NCI-H1417 treated with DMSO at 0.1 percent for 48 hours (cell line): ENCODE measurements around the gene GIGYF1.
A peak's percentile ranks its signal among the peaks of the same experiment; 100 is the strongest.
"Not testable (repeated sequence)": the region's sequence is repeated elsewhere in the genome, so short reads cannot be mapped to it uniquely, and the experiment has no call there.

Source experiments
- DNase-seq: peaks from one replicate; lab custom pipeline; 2025; lab: John Stamatoyannopoulos, UW

GIGYF1 gene

DNA sequence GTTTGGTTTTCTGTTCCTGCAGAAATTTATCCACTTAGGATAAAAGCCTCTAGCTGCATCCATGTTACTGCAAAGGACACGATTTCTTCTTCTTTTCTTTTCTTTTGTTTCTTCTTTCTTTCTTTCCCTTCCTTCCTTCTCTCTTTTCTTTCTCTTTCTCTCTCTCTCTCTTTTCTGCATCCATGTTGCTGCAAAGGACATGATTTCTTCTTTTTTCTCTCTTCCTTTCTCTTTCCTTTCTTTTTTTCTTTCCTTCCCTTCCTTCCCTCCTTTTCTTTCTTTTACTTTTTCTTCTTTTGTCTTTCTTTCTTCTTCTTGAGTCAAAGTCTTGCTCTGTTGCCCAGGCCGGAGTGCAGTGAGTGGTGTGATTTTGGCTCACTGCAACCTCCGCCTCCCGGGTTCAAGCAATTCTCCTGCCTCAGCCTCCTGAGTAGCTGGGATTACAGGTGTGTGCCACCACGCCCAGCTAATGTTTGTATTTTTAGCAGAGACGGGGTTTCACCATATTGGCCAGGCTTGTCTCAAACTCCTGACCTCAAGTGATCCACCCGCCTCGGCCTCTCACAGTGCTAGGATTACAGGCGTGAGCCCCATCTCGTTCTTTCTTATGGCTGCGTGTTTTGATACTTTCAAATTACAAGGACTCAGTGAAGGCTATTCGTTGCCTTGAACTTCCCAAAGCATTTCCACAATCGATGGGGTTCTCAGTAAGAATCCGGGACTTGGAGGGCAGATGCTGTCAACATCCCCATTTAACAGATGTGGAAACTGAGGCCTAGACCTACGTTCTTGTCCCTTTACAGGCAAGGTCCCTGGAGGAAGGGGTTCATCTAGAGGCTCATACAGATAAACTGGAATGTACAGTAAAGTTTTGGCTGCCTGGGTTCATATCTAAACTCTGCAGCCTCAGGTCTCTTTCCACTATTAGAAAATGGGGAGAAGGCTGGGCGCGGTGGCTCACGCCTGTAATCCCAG is 22.4 kb downstream of the GIGYF1 start:
- DNase-seq, result no peak

DNA sequence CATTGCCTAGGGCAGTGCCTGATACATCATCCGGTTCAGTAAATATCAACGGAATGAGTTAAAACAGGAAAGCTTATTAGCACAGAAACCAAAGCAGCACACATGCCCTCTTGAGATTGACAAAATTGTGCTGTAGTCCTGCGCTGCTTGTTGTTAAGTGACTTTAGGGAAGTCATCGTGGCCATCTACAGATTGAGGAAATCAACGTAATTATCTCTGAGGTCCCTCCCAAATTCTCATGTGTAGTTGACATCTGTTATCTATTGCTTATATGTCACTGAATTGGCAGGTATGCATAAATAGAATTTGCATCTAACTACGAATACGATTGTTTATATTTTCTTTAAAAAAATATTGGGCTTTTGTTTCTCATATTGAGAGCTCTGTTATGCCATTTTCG is 24.0 kb downstream of the GIGYF1 start:
- no peak for DNase-seq

DNA sequence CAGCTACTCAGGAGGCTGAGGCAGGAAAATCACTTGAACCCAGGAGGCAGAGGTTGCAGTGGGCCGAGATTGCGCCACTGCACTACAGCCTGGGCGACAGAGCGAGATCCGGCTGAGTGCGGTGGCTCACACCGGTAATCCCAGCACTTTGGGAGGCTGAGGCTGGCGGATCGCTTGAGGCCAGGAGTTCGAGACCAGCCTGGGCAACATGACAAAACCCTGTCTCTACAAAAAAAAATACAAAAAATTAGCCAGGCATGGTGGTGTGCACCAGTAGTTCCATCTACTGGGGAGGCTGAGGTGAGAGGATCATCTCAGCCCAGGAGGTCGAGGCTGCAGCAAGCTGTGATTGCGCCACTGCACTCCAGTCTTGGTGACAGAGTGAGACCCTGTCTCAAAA is 24.9 kb downstream of the GIGYF1 start:
- not testable (repeated sequence) for DNase-seq

DNA sequence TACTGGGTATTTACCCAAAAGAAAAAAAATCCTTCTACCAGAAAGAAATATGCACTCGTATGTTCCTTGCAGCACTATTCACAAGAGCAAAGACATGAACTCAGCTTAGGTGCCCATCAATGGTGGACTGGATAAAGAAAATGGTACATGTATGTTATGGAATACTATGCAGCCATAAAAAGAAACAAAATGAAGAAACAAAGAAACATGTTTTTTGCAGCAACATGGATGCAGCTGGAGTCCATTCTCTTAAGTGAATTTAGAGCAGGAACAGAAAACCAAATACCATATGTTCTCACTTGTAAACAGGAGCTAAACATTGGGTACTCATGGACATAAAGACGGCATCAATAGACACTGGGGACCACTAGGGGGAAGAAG is 26.0 kb downstream of the GIGYF1 start:
- no peak for DNase-seq

DNA sequence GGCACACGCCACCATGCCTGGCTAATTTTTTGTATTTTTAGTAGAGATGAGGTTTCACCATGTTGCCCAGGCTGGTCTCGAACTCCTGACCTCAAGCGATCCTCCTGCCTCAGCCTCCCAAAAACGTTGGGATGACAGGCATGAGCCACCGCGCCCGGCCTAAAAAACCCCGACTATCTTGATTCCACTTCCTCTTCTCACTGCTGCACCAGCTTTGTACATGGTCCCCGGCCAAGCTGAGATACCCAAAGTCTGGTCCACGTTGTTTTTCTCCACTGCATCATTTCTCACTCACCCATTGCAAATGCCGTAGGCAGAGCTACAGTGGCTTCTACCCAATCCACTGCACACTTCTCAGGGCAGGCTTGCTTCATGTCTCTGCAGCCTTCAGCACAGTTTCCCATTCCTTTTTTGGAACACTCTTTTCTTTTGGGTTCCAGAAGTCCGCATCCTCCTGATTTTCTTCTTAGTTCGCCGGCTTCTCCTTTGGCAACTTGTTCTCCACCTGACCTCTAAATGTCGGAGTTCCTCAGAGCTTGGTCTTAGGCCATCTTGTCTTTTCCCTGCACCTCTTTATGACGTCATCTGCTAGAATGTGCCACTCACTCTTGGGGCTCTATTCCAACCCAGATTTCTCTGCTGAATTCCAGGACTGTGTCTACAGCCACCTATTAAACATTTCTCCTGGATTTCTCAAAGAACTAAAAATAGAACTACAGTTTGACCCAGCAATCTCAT is 26.6 kb downstream of the GIGYF1 start:
- DNase-seq, result no peak

DNA sequence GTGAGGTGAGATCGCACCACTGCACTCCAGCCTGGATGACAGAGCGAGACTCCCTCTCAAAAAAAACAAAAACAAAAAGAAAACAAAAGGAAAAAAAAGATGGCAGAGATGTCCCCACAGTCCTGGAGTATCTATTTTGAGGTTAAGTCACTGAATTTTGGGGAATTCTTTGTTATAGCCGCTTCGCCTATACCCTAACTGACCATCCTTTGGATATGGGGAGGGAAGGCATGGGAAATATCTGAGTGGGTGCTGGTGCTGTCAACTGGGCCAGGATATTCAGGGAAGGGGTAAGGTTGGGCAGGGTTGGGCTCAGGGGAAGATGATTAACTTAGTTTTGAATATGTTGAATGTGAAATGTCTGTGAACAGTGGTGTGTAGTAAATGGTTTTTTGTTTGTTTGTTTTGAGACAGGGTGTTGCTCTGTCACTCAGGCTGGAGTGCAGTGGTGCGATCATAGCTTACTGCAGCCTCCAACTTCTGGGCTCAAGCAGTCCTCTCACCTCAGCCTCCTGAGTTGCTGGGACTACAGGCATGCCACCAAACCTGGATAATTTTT is 28.8 kb downstream of the GIGYF1 start:
- DNase-seq, result no peak

DNA sequence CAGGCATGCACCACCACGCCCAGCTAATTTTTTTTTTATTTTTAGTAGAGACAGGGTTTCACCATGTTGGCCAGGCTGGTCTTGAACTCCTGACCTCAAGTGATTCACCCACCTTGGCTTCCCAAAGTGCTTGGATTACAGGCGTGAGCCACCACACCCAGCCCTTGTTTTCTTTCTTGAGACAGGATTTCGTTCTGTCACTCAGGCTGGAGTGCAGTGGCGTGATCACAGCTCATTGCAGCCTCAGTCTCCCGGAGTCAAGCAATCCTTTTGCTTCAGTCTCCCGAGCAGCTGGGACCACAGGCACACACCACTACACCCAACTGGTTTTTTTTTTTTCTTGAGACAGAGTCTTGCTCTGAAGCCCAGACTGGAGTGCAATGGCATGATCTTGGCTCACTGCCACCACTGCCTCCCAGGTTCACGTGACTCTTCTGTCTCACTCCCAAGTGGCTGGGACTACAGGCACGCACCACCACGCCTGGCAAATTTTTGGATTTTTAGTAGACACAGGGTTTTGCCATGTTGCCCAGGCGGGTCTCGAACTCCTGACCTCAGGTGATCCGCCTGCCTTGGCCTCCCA is 31.8 kb downstream of the GIGYF1 start:
- not testable (repeated sequence) for DNase-seq

DNA sequence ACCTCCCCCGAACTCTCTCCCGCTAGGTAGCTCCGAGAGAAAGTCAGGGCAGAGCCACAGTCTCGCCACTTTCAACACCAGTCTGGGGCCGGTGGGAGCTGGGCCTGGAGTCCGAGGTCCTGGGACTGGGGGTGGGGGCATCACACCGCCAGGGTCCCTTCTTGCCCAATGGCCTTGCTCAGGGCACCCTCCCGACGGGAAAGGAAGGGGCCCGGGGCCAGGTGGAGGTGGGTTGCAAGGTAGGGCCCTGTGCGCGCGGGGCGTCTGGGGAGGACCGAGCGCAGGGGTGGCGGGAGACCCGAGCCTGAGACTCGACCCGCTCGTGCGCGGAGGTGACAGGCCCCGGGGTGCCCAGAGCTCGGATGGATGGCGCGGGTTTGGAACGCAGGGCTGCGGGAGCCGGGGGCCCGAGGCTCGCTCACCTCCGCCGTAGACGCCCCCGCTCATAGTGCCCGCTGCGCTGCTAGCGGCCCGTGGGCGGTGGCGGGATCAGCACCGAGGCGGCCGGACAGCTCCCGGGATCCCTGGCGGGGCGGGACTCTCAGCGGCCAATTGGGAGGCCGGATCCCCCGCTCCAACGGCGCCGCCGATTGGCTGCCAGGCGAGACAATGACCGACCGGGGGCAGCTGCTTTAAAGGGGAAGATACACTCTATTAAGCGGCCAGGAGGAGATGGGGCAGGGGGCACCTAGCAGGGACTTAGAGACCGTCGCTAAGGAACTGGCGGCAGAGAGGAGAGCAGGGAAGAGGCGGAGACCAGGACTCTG is 38.0 kb downstream of the GIGYF1 start, which contains the start of gene ACTL6B:
ACTL6B (minus strand) TSS at position 541 of the 767 bp plus-strand sequence; CDS start at position 447, 94 bp downstream.
- peak; percentile 23 for DNase-seq

DNA sequence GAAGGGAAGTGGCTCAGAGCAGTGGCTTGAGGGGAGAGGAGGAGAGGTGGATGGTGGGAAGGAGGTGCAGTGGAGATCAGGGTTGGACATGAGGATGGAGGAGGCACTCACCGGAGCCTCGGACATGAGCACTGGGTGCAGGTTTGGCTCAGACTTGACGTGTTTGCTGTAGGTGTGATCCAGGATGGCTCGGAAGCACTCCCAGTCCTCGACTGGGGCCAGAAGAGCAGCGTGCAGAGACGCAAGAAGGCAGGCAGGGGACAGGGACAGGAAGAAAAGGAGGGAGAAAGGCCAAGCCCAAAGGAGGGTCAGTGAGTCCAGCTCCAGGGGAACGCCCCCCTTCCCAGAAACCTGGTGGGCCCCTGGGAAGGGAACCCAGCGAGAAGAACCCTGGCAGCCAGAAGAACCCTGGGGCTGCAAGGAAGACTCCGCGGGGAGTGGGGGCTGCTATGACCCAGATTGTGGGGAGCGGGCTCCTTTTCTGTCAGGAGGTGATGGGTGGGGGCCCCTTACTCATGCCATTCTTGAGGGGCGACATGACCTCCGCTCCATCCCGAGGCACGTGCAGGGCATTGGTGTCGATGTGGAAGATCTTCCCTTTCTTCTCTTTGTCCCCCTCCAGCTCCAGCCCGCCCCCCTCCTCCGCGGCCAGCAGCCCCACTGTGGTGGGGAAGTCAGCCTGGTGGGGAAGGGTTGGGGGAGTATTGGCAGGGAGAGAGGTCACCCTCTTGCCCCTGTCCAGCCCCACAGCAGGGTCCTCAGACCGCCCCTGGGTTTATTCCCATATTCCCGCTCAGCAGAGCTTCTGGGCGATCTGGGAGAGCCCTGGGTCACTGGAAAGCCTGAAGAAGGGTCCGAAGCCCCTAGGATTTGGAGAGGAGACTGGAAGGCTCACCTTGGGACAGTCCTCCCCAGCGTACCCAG is 38.9 kb downstream of the GIGYF1 start:
- no peak for DNase-seq

DNA sequence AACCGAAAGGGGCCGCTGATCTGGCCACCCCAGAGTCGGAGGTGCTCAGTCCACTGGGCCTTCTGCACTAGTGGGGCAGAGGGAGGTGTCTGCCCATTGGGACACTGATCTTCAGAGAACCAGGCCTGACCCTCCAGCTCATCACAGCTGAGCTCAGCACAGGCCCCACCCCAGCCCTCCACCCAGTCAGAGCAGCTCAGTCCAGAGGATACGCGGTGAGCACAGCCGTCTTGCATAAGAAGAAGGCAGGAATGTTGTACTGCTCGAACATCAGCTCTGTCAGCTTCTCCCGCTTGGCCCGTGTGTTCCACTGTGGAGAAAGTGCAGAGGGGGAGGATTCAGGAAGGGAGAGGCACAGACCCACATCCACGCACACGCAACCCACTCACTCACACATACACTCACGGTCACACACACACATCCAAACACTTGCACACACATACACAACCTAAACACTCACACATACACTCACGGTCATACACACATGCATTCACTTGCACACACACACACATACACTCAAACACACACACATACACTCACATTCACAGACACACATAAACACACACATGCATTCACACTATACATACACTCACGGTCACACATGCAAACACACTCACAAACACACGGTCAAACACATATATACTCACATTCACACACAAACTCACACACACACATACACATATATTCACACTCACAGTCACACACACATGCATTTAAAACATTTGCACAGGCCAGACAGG is 44.1 kb downstream of the GIGYF1 start:
- no peak for DNase-seq

DNA sequence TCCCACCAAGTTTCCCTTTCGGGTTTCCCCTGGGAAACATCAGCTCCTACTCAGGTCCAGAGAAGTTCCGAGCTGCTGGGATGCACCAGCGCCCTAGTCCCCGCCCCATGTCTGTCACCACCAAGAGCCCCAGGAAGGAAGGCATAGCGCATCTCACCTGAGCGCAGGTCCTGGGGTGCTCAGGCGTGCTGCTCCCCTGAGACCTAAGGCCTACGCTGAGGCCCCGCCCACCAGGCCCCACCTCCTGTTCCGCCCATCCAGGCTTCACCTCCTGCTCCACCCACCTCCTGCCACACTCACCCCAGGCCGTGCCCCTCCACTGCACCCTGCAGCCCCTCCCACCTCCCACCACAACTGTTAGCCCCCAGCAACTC is 51.5 kb downstream of the GIGYF1 start:
- DNase-seq, result no peak

DNA sequence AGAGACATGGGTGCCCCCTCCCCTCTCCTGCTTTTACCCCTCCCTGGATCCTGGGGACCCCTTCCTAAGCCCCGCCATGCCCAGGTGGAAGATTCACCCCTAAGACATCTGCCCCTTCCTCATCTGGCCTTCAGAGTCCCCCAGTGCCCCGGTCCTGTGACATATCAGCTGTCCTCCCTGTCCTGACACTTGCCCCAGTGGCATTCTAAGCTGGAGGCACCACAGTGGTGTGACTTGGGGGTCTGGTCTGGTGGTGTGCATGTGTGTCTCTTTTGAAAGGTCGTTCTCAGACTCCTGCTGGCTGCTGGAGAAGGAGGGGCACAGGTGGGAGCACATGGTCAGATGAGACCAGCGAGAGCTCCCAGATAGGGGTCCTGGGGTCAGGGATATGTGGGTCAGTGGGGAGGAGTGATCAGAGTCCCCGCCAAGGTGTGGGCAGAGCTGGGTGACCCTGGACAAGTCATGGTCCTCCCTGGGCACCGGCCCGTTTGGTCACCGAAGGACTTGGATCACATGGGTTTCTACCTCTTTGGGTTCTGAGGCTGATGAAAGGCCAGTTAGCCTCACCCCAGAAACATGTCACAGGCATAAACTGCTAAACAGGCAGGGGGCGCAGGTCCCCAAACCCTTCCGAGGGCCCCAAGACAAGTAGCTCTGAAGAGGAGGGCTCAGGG is 52.1 kb downstream of the GIGYF1 start:
- DNase-seq, result no peak

DNA sequence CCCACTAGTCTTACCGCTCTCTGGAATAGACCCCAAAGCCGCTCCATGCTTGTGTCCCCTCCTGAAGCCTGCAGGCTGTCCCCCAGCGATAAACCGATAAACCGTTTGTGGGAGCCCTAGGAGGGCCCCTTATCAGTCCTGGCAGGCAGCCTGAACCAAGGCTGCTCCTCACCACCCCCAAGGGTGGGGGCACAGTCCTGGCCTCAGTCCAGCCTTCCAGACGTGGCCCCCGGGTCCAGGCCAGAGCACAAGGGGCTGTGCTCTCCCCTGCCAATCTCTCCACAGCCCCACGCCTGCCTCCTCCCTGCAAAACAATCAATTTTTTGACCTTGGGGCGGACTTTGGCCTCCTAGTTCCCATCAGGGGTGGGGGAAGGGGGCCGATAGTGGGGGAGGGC is 52.6 kb downstream of the GIGYF1 start, which contains the start of gene TFR2:
TFR2 (minus strand) TSS at position 90 of the 397 bp plus-strand sequence; CDS start at position 47, 43 bp downstream.
- DNase-seq, result no peak

DNA sequence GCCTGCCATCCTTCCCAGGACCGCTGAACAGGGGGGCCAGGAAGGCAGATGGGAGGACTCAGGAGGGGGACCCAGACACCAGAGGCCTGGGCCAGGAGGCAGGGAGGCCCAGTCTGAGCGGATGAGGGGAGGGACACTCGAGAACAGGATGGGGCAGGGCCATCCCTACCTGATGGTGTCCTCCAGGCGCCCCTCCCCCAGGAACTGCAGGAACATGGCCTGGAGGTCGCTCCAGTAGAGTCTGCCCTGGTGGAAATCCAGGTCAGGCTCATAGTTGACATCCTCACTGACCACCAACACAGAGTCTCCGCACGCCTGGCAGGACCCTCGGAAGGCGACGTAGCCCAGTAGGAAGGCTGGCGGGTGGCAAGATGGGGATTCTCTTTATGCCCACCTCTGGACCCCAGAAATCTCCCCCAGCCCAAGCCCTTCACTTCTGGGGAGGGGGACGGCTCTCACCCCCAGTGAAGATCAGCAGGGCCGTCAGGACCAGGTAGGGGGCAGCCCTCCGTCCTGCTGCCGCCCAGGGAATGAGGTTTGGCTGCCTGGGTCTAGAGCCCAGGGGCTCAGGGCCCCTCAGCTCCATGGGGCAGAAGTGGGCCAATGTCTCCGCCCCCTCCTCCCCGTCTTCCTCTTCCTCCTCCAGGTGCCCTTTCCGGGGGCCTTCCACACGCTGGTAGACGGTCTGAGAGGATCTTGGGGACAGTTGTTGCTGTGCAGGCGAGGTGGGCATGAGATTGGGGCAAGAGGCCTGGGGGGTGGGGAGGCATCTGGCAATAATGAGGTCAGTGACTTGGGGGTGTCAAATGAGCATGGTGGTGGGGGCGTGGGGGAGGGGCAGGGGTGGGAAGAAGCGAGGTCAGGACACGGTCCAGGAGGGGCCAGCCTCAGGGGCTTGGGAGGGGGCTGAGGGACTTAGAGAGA is 53.3 kb downstream of the GIGYF1 start:
- DNase-seq, result no peak

DNA sequence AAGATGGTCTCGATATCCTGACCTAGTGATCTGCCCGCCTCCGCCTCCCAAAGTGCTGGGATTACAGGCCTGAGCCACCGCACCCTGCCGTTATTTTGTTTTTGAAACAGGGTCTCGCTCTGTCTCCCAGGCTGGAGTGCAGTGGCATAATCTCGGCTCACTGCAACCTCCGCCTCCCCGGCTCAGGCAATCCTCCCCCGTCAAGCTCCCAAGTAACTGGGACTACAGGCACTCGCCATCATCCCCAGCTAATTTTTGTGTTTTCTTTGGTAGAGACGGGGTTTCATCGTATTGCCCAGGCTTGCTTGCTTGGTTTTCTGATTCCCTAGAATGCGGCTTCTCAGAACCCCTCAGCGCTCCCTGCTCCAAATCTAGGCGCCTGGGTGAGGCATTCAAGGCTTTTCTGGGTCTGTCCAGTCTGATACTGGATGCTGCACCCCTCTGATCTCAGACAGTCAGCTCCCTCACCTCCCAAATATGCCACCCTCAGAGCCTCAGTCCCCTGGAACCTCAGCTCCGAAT is 54.0 kb downstream of the GIGYF1 start:
- DNase-seq, result no peak

DNA sequence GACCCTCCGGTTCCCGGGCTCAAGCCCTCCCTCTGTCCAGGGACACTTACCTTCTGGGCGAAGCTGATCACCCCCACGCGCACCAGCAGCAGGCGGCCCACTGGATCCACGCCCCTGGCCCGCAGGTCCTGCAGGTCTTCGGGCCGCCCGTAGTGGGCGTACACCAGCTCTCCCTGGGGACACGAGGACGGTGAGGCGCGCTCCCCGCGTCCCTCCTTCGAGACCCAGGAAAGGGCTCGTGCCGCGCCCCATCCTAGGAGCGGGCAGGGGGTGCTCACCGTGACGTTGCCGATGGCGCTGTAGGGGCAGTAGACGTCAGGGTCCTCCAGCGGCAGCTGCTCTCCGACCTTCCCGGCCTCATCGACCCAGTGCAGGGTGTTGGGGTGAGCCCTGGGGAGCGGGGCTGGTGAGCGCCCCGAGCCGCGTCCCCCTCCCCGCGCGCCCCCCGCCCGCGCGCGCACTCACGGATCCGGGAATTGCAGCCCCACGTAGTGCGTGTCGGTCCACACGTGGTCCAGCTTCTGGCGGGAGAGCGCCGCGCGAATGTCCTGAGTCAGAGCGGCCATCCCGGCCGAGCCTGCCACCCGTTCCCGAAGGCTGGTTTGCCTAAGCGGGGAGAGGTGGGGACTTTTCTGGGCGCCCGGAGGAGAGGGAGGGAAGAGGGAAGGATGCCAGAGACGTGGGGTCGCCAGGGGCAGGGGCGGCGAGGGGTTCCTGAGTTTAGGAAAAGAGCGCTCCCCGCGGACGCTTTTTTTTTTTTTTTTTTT is 60.9 kb downstream of the GIGYF1 start:
- DNase-seq, result peak; percentile 17

DNA sequence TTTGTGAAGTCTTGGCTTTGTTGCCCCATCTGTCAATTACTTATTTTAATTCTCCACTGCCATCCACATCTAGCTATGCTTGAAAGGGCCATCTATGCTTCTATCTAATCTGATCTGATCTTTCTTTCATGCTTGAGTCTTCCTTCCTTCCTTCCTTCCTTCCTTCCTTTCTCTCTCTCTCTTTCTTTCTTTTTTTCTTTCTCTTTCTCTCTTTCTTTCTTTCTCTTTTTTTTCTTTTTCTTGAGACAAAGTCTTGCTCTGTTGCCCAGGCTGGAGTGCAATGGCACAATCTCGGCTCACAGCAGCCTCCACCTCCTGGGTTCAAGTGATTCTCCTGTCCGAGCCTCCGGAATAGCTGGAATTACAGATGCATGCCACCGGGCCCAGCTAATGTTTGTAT is 64.0 kb downstream of the GIGYF1 start:
- no peak for DNase-seq
